B cell (primary cell): ENCODE data around the gene ROR2. TPM values are rescaled to one million over a fixed set of nuclear protein-coding genes. Genes with fewer than 3 reads are reported as not detected.
"Not testable (repeated sequence)": the region's sequence is repeated elsewhere in the genome, so short reads cannot be mapped to it uniquely, and the experiment has no call there.

Source experiments
- ATAC-seq: fragments of 200-7000 bp; cut with Tn5 transposase; one replicate; pipeline ENCODE4 v1.10.0; 2021; ENCODE audit warnings: low read depth, mild to moderate bottlenecking, moderate number of reproducible peaks, moderate library complexity
- CTCF ChIA-PET: fragments of 350-600 bp; sonication (Branson Sonifier 250); formaldehyde crosslinking; loops from one replicate; lab custom pipeline; 2021; ENCODE audit warnings: antibody characterized with exemption, inconsistent platforms; lab: Charles Lee
- POLR2A ChIA-PET: fragments of 350-600 bp; sonication (Branson Sonifier 250); formaldehyde crosslinking; loops from one replicate; lab custom pipeline; 2021; ENCODE audit warnings: antibody characterized with exemption; lab: Charles Lee
- DNase-seq: peaks from one replicate; pipeline ENCODE4 v3.0.0; 2013
- H2AFZ ChIP-seq: 2 replicates; pipeline ENCODE4 v1.6.1; 2012; ENCODE audit warnings: mild to moderate bottlenecking, low read depth, low read length; ENCODE audit not compliant: insufficient read depth, poor library complexity, severe bottlenecking
- H3K27ac ChIP-seq, 2 donors: 1 replicate in 1 of 2; 2 replicates in 1 of 2; pipeline ENCODE4 v1.5.1; 2012 to 2013; ENCODE audit warnings: low read length in 2 of 2, mild to moderate bottlenecking in 2 of 2, moderate library complexity in 1 of 2
- H3K27me3 ChIP-seq, 4 experiments: fragments of 200-600 bp in 1 of 4; sonication (generic) in 1 of 4; replicated peaks in 1 of 4; 1 replicate in 2 of 4; 2 replicates in 2 of 4; pipeline versions ENCODE4 v1.6.1 to v1.7.0; 2013 to 2016; ENCODE audit warnings: low read length in 3 of 4, mild to moderate bottlenecking in 2 of 4, mixed read lengths in 1 of 4, moderate library complexity in 1 of 4; ENCODE audit not compliant: insufficient read depth in 4 of 4, control insufficient read depth in 3 of 4; ENCODE audit errors: control extremely low read depth in 1 of 4
- H3K36me3 ChIP-seq, 2 experiments: replicated peaks in 1 of 2; 1 replicate in 1 of 2; 2 replicates in 1 of 2; pipeline versions ENCODE4 v1.6.1 to v1.7.1; 2013; ENCODE audit warnings: low read length in 1 of 2; ENCODE audit not compliant: insufficient read depth in 2 of 2, control insufficient read depth in 1 of 2; ENCODE audit errors: control extremely low read depth in 1 of 2, extremely low read depth in 1 of 2
- H3K4me1 ChIP-seq, 2 donors: fragments of 200-600 bp in 1 of 2; sonication (generic) in 1 of 2; 1 replicate in 1 of 2; 2 replicates in 1 of 2; pipeline versions ENCODE4 v1.5.1 to v1.6.1; 2013 to 2017; ENCODE audit warnings: low read length in 2 of 2; ENCODE audit not compliant: control insufficient read depth in 2 of 2, insufficient read depth in 2 of 2
- H3K4me2 ChIP-seq: replicated peaks from 2 replicates; pipeline ENCODE3; 2012; ENCODE audit warnings: mild to moderate bottlenecking, low read depth, low read length; ENCODE audit not compliant: poor library complexity, severe bottlenecking
- H3K4me3 ChIP-seq, 5 experiments: fragments of 200-600 bp in 1 of 5; sonication (generic) in 1 of 5; 1 replicate in 3 of 5; 2 replicates in 2 of 5; pipeline versions ENCODE4 v1.5.1 to v1.7.0; 2011 to 2016; ENCODE audit warnings: low read length in 4 of 5, mild to moderate bottlenecking in 4 of 5, low read depth in 2 of 5, control low read depth in 1 of 5, moderate library complexity in 1 of 5; ENCODE audit not compliant: insufficient read depth in 1 of 5; ENCODE audit errors: control extremely low read depth in 1 of 5, extremely low read depth in 1 of 5
- H3K79me2 ChIP-seq: fragments of 200-600 bp; sonication (generic); one replicate; pipeline ENCODE4 v1.6.0; 2016; ENCODE audit warnings: low read length; ENCODE audit not compliant: control insufficient read depth, insufficient read depth
- H3K9ac ChIP-seq: fragments of 200-600 bp; sonication (generic); 2 replicates; pipeline ENCODE4 v1.6.1; 2017; ENCODE audit warnings: mild to moderate bottlenecking, low read length, moderate library complexity
- H3K9me3 ChIP-seq, 3 donors: one replicate each; pipeline versions ENCODE4 v1.6.1 to v1.7.1; 2013; ENCODE audit warnings: low read length in 2 of 3; ENCODE audit not compliant: control insufficient read depth in 2 of 3, insufficient read depth in 1 of 3; ENCODE audit errors: control extremely low read depth in 1 of 3
- H4K20me1 ChIP-seq: 2 replicates; pipeline ENCODE4 v1.6.0; 2012; ENCODE audit warnings: mild to moderate bottlenecking, low read length; ENCODE audit not compliant: insufficient read depth, control insufficient read depth, poor library complexity, severe bottlenecking
- H3K27ac Mint-ChIP-seq: one replicate; pipeline ENCODE4 v1.8.0; 2021; ENCODE audit warnings: mixed read lengths
- H3K27me3 Mint-ChIP-seq: one replicate; pipeline ENCODE4 v1.8.0; 2021; ENCODE audit warnings: mixed read lengths
- H3K4me1 Mint-ChIP-seq: one replicate; pipeline ENCODE4 v1.8.0; 2021; ENCODE audit warnings: mixed read lengths
- H3K4me3 Mint-ChIP-seq: one replicate; pipeline ENCODE4 v1.8.0; 2021; ENCODE audit warnings: mixed read lengths
- H3K9me3 Mint-ChIP-seq: one replicate; pipeline ENCODE4 v1.8.0; 2022; ENCODE audit warnings: mixed read lengths; ENCODE audit not compliant: insufficient read depth
- CTCF ChIP-seq: fragments of 200-600 bp; IDR thresholded peaks from one replicate; pipeline ENCODE4 v1.8.0; 2022; ENCODE audit warnings: antibody characterized with exemption, mild to moderate bottlenecking
- EZH2 ChIP-seq: IDR thresholded peaks from 2 replicates; pipeline ENCODE4 v1.6.1; 2012; ENCODE audit warnings: borderline replicate concordance, low read depth, mild to moderate bottlenecking, moderate library complexity, low read length; ENCODE audit not compliant: insufficient read depth, poor library complexity, severe bottlenecking
- WGBS: methylation state at CpG from one replicate; pipeline ENCODE4 v1.1.5; 2013; ENCODE audit warnings: missing lambda C conversion rate; ENCODE audit not compliant: insufficient coverage; 5-methylcytosine and 5-hydroxymethylcytosine counted together
- intact Hi-C: fragments of 100-400 bp; cut with micrococcal nuclease; formaldehyde crosslinking; loops from one replicate; pipeline ENCODE4 v1.10.0; 2022
- polyA plus RNA-seq: library from polyadenylated mRNA; depleted of rRNA; stranded (reverse); fragments of >200 nt; gene quantifications from 2 replicates; pipeline ENCODE4 v1.2.3, GENCODE V29; 2012
- total RNA-seq, 2 donors: library from RNA; stranded (reverse); fragments of 120-200 nt in 1 of 2; gene quantifications; 1 replicate in 1 of 2; 2 replicates in 1 of 2; pipeline versions ENCODE4 v1.2.3 to v1.2.4, GENCODE V29; 2013 to 2022

Gene ROR2
- total and polyA plus RNA-seq, 2 donors (not counting 1 experiment from before 2014, with no cell fraction given), result 0.21 to 0.49 TPM

GRCh38 chr9:91517801-91518200 lies 432.2 kb downstream of the ROR2 start:
- no peak for ATAC-seq
- H3K79me2 ChIP-seq, result no peaks in the 10 kb centered on the region
- POLR2A ChIA-PET, result no interaction called here

GRCh38 chr9:91517332-91517731 lies 432.7 kb downstream of the ROR2 start:
- H3K4me3 ChIP-seq, H3K9ac ChIP-seq, intact Hi-C loops, H2AFZ ChIP-seq, H3K36me3 ChIP-seq, H3K4me2 ChIP-seq, H4K20me1 ChIP-seq, POLR2A ChIA-PET, H3K9me3 ChIP-seq, H3K4me3 Mint-ChIP-seq, H3K4me1 Mint-ChIP-seq, H3K27ac Mint-ChIP-seq, H3K9me3 Mint-ChIP-seq, H3K27me3 ChIP-seq, H3K79me2 ChIP-seq, DNase-seq, CTCF ChIA-PET, H3K4me1 ChIP-seq, ATAC-seq, H3K27ac ChIP-seq: not testable (repeated sequence)
- WGBS, result 61% methylated on average over 4 of the region's 4 CpGs
- peaks cover 10% of the 10 kb centered on the region for H3K27me3 Mint-ChIP-seq

More at GRCh38 chr9:91517801-91518200, 432.2 kb downstream of the ROR2 start:
- Mint-ChIP-seq H3K4me1 (peaks cover 7% of the 10 kb centered on the region), H3K27ac (no peak overlapping the region), H3K4me3 (no peak overlapping the region), H3K27me3 (peaks cover 8% of the 10 kb centered on the region), H3K9me3 (no peaks in the 10 kb centered on the region)
- Histone ChIP-seq H3K4me3 (no peak overlapping the region), H4K20me1 (no peaks in the 10 kb centered on the region), H3K9me3 (peaks cover 0 to 3% (median 0%) of the 10 kb centered on the region in 3 donors), H3K27ac (no peak overlapping the region), H3K4me2 (no peak overlapping the region), H3K36me3 (no peaks in the 10 kb centered on the region), H3K27me3 (peaks cover 0 to 5% (median 1%) of the 10 kb centered on the region in 4 experiments), H3K4me1 (peaks cover 0 to 2% of the 10 kb centered on the region in 2 donors), H3K9ac (no peak overlapping the region), H2AFZ (no peak overlapping the region)
- no peak for DNase-seq
- CTCF ChIA-PET, result no interaction called here
- intact Hi-C loops, result no loop called here
- TF ChIP-seq CTCF (no peak), EZH2 (no peak)
- WGBS, result 78% methylated on average over 2 of the region's 3 CpGs
